Activated effector memory CD4-positive, alpha-beta T cell treated with anti-CD3 and anti-CD28 coated beads, Interleukin-2, amount 50 U/mL, for 16 hours (primary cell): Measurements from ENCODE around the gene MAGEB17.
"Not testable (repeated sequence)": the region's sequence is repeated elsewhere in the genome, so short reads cannot be mapped to it uniquely, and the experiment has no call there.

Experiments used
- DNase-seq: peaks from one replicate; pipeline ENCODE4 v3.0.0-alpha.2; 2020

MAGEB17 gene

GRCh38 chrX:16156692-16157331 is 10.5 kb upstream of the MAGEB17 start:
- DNase-seq = no peak

GRCh38 chrX:16160729-16161128 is 6.6 kb upstream of the MAGEB17 start:
- no peak for DNase-seq

GRCh38 chrX:16161173-16161572 is 6.1 kb upstream of the MAGEB17 start:
- not testable (repeated sequence) for DNase-seq

- no peak for DNase-seq
Observed at GRCh38 chrX:16162391-16162790, 4.9 kb upstream of the MAGEB17 start.

GRCh38 chrX:16164748-16165147 is 2.5 kb upstream of the MAGEB17 start:
- no peak for DNase-seq

GRCh38 chrX:16171039-16171438 is 3.8 kb downstream of the MAGEB17 start:
- no peak for DNase-seq

GRCh38 chrX:16171944-16172343 is 4.7 kb downstream of the MAGEB17 start:
- no peak for DNase-seq

- DNase-seq = no peak
Observed at GRCh38 chrX:16172391-16172790, 5.1 kb downstream of the MAGEB17 start.

- no peak for DNase-seq
Observed at GRCh38 chrX:16175329-16176061, 8.2 kb downstream of the MAGEB17 start.

- no peak for DNase-seq
Observed at GRCh38 chrX:16177260-16177659, 10.0 kb downstream of the MAGEB17 start.

GRCh38 chrX:16183843-16184242 is 16.6 kb downstream of the MAGEB17 start:
- DNase-seq = not testable (repeated sequence)

GRCh38 chrX:16185725-16186136 is 18.4 kb downstream of the MAGEB17 start:
- no peak for DNase-seq

- DNase-seq = no peak
Observed at GRCh38 chrX:16186380-16187007, 19.2 kb downstream of the MAGEB17 start.

GRCh38 chrX:16187024-16187760 is 19.9 kb downstream of the MAGEB17 start:
- no peak for DNase-seq

- no peak for DNase-seq
Observed at GRCh38 chrX:16188687-16189086, 21.4 kb downstream of the MAGEB17 start.

GRCh38 chrX:16191605-16192004 is 24.3 kb downstream of the MAGEB17 start:
- no peak for DNase-seq

- DNase-seq = no peak
Observed at GRCh38 chrX:16196829-16197228, 29.5 kb downstream of the MAGEB17 start.

- DNase-seq = no peak
Observed at GRCh38 chrX:16199343-16199742, 32.1 kb downstream of the MAGEB17 start.

GRCh38 chrX:16202943-16203342 is 35.7 kb downstream of the MAGEB17 start:
- DNase-seq = no peak

- DNase-seq = no peak
Observed at GRCh38 chrX:16204538-16204937, 37.3 kb downstream of the MAGEB17 start.

- DNase-seq = no peak
Observed at GRCh38 chrX:16205840-16206239, 38.6 kb downstream of the MAGEB17 start.

GRCh38 chrX:16207634-16208033 is 40.4 kb downstream of the MAGEB17 start:
- no peak for DNase-seq

GRCh38 chrX:16208601-16209000 is 41.3 kb downstream of the MAGEB17 start:
- DNase-seq = no peak
